ENCODE results near the gene PAAF1. TPM values are rescaled to one million over a fixed set of nuclear protein-coding genes. Genes with fewer than 3 reads are reported as not detected.

The PAAF1 gene
- total and polyA plus RNA-seq, 2 of the 13 experiments (the other 11 are each of a cell fraction or from before 2014, with no cell fraction given): 13.5 to 28.8 TPM

- no peak for TF ChIP-seq ADNP (CRISPR knock-in tag; IDR thresholded peaks at IDR 0.05)
- TF ChIP-seq ZKSCAN8 (CRISPR knock-in tag; IDR thresholded peaks at IDR 0.05; ENCODE audit: borderline replicate concordance): no peak
- TF ChIP-seq PHB2 (IDR thresholded peaks at IDR 0.05; ENCODE audit: partially characterized antibody): no peak
- peak; percentile 68; the same call in 1 of the 2 replicates for TF ChIP-seq DR1 (CRISPR knock-in tag; IDR thresholded peaks at IDR 0.05)
- TF ChIP-seq MLLT10 (CRISPR knock-in tag; IDR thresholded peaks at IDR 0.05): no peak
- TF ChIP-seq BRCA1 (CRISPR knock-in tag; IDR thresholded peaks at IDR 0.05): no peak
- 0 out of 2 replicates have a peak, but pooled peaks have one; percentile 92 for TF ChIP-seq ZNF260 (CRISPR knock-in tag; IDR thresholded peaks at IDR 0.05; ENCODE audit: borderline replicate concordance, low read depth)
- TF ChIP-seq ZNF724P (CRISPR knock-in tag; IDR thresholded peaks at IDR 0.05; ENCODE audit: borderline replicate concordance): no peak; the same call in 1 of the 2 replicates
- TF ChIP-seq FUBP1 (CRISPR knock-in tag; IDR thresholded peaks at IDR 0.05; ENCODE audit: borderline replicate concordance): no peak
- no peak for TF ChIP-seq PPARG (CRISPR knock-in tag; conservative IDR thresholded peaks at IDR 0.05)
- TF ChIP-seq RAD51 (IDR thresholded peaks at IDR 0.05; ENCODE audit: borderline replicate concordance): no peak
- TF ChIP-seq SSRP1 (CRISPR knock-in tag; IDR thresholded peaks at IDR 0.05): 0 out of 2 replicates have a peak, but pooled peaks have one; percentile 75
- peak in 1 of 2 experiments; percentile 49; a peak in 1 of 4 replicates for TF ChIP-seq REST (IDR thresholded peaks at IDR 0.05; ENCODE audit: borderline replicate concordance in 1 of 2, low read depth in 1 of 2, low read length in 2 of 2)
- TF ChIP-seq ZNF431 (CRISPR knock-in tag; IDR thresholded peaks at IDR 0.05; ENCODE audit: borderline replicate concordance, low read depth): 0 out of 2 replicates have a peak, but pooled peaks have one; percentile 22
- no peak; the same call in 1 of the 2 replicates for TF ChIP-seq DNMT1 (CRISPR knock-in tag; IDR thresholded peaks at IDR 0.05)
- TF ChIP-seq ZNF121 (CRISPR knock-in tag; IDR thresholded peaks at IDR 0.05): no peak
- TF ChIP-seq SP5 (CRISPR knock-in tag; IDR thresholded peaks at IDR 0.05; ENCODE audit: borderline replicate concordance, low read depth): peak; percentile 95
- no peak for TF ChIP-seq TRIM24 (CRISPR knock-in tag; IDR thresholded peaks at IDR 0.05)
- peak; percentile 80; the same call in 1 of the 2 replicates for TF ChIP-seq ZNF639 (CRISPR knock-in tag; conservative IDR thresholded peaks at IDR 0.05)
- no peak for TF ChIP-seq PBX2 (CRISPR knock-in tag; IDR thresholded peaks at IDR 0.05)
- 0 out of 2 replicates have a peak, but pooled peaks have one; percentile 7 for TF ChIP-seq MTF1 (CRISPR knock-in tag; IDR thresholded peaks at IDR 0.05)
- peak; percentile 65 for TF ChIP-seq ZNF563 (CRISPR knock-in tag; IDR thresholded peaks at IDR 0.05)
Measured at GRCh38 chr11:73876424-73877310, at the start of gene PAAF1, which contains the start of gene COA4 (continued).
